Vagina (tissue), 2 donors: ENCODE data around the gene GADL1. TPM values are rescaled to one million over a fixed set of nuclear protein-coding genes. Genes with fewer than 3 reads are reported as not detected.

Experiments used
- DNase-seq, 2 donors: peaks; one replicate each; pipeline ENCODE4 v3.0.0-alpha.2; 2017; ENCODE audit errors: extremely low spot score in 2 of 2
- H3K27ac ChIP-seq: fragments of 200-600 bp; sonication (generic); one replicate; pipeline ENCODE4 v1.5.1; 2019
- H3K27me3 ChIP-seq: fragments of 200-600 bp; sonication (generic); one replicate; pipeline ENCODE4 v1.5.1; 2019
- H3K36me3 ChIP-seq, 2 donors: fragments of 200-600 bp; sonication (generic); one replicate each; pipeline ENCODE4 v1.5.1; 2017 to 2019
- H3K4me1 ChIP-seq: fragments of 200-600 bp; sonication (generic); one replicate; pipeline ENCODE4 v1.5.1; 2019
- H3K4me3 ChIP-seq, 2 donors: fragments of 200-600 bp; sonication (generic); 1 replicate in 1 of 2; 2 replicates in 1 of 2; pipeline ENCODE4 v1.5.1; 2016 to 2019
- H3K9me3 ChIP-seq: fragments of 200-600 bp; sonication (generic); one replicate; pipeline ENCODE4 v1.5.1; 2019
- POLR2A ChIP-seq, 2 donors: fragments of 450-650 bp; IDR thresholded peaks; one replicate each; pipeline ENCODE4 v1.6.1; 2017; ENCODE audit warnings: antibody characterized with exemption in 2 of 2, mild to moderate bottlenecking in 2 of 2, moderate library complexity in 2 of 2
- POLR2AphosphoS5 ChIP-seq, 2 donors: sonication (generic); formaldehyde crosslinking; IDR thresholded peaks; one replicate each; pipeline ENCODE4 v1.9.0; 2017; ENCODE audit warnings: antibody characterized with exemption in 2 of 2, mild to moderate bottlenecking in 2 of 2, low read depth in 1 of 2; ENCODE audit not compliant: insufficient read depth in 1 of 2
- intact Hi-C: fragments of 100-400 bp; cut with DNase I; formaldehyde crosslinking; loops from one replicate; pipeline ENCODE4 v1.15.1; 2023
- total RNA-seq: library from RNA; depleted of rRNA; stranded (reverse); fragments of >200 nt; gene quantifications from one replicate; pipeline ENCODE4 v1.2.3, GENCODE V29; 2016
- TF ChIP-seq, protein P1 (sequence below), 3 experiments: fragments of 450-650 bp in 2 of 3; fragments of 200-600 bp in 1 of 3; sonication (generic) in 1 of 3; IDR thresholded peaks; one replicate each; pipeline ENCODE4 v1.5.1; 2017 to 2019; ENCODE audit warnings: antibody characterized with exemption in 3 of 3, mild to moderate bottlenecking in 2 of 3, moderate library complexity in 2 of 3

Gene GADL1
- total RNA-seq, 1 donor from 2014 or later = not detected

DNA sequence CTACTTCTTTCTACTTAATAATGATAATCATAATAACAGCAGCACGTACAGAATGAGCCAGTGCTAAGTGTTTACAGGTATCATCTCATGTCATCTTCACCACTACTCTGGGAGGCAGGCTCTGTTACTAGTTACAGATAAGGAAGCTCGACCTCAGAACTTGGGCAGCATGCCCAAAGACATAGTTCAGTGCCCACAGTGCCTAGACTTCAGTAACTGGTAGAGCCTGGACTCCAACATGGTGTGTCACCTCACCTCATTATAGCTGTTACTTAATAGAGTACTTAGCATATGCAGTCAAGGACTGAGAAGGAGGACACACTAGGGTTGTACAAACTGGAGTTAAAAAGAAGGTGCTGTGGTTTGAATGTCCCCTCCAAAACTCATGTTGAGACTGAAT lies 7.6 kb downstream of the GADL1 start:
- no peaks in the 10 kb centered on the region for H3K4me1 ChIP-seq
- TF ChIP-seq POLR2AphosphoS5 (IDR thresholded peaks at IDR 0.05; ENCODE audit: insufficient read depth in 1 of 2, low read depth in 1 of 2) = no peak
- no peaks in the 10 kb centered on the region for H3K36me3 ChIP-seq
- no peaks in the 10 kb centered on the region for H3K27me3 ChIP-seq
- no peak overlapping the region for H3K27ac ChIP-seq
- intact Hi-C loops = no loop called here
- no peak overlapping the region for H3K4me3 ChIP-seq
- no peaks in the 10 kb centered on the region for H3K9me3 ChIP-seq
- DNase-seq = no peak

GRCh38 chr3:30878862-30879261 lies 15.6 kb downstream of the GADL1 start:
- Histone ChIP-seq H3K27me3 (no peaks in the 10 kb centered on the region), H3K36me3 (no peaks in the 10 kb centered on the region), H3K27ac (no peak overlapping the region), H3K4me3 (no peak overlapping the region), H3K9me3 (no peaks in the 10 kb centered on the region), H3K4me1 (no peaks in the 10 kb centered on the region)
- DNase-seq = no peak
- TF ChIP-seq, protein P1, sequence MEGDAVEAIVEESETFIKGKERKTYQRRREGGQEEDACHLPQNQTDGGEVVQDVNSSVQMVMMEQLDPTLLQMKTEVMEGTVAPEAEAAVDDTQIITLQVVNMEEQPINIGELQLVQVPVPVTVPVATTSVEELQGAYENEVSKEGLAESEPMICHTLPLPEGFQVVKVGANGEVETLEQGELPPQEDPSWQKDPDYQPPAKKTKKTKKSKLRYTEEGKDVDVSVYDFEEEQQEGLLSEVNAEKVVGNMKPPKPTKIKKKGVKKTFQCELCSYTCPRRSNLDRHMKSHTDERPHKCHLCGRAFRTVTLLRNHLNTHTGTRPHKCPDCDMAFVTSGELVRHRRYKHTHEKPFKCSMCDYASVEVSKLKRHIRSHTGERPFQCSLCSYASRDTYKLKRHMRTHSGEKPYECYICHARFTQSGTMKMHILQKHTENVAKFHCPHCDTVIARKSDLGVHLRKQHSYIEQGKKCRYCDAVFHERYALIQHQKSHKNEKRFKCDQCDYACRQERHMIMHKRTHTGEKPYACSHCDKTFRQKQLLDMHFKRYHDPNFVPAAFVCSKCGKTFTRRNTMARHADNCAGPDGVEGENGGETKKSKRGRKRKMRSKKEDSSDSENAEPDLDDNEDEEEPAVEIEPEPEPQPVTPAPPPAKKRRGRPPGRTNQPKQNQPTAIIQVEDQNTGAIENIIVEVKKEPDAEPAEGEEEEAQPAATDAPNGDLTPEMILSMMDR (IDR thresholded peaks at IDR 0.05) = no peak
- TF ChIP-seq POLR2AphosphoS5 (IDR thresholded peaks at IDR 0.05; ENCODE audit: insufficient read depth in 1 of 2, low read depth in 1 of 2) (no peak), POLR2A (IDR thresholded peaks at IDR 0.05) (no peak)
- intact Hi-C loops = no loop called here

- no peaks in the 10 kb centered on the region for H3K4me1 ChIP-seq
- intact Hi-C loops = no loop called here
- no peaks in the 10 kb centered on the region for H3K9me3 ChIP-seq
- H3K27me3 ChIP-seq = no peaks in the 10 kb centered on the region
- no peaks in the 10 kb centered on the region for H3K36me3 ChIP-seq
- DNase-seq = no peak
- no peak overlapping the region for H3K4me3 ChIP-seq
- TF ChIP-seq, protein P1 (IDR thresholded peaks at IDR 0.05) = no peak
- TF ChIP-seq POLR2AphosphoS5 (IDR thresholded peaks at IDR 0.05; ENCODE audit: insufficient read depth in 1 of 2, low read depth in 1 of 2) (no peak), POLR2A (IDR thresholded peaks at IDR 0.05) (no peak)
- H3K27ac ChIP-seq = no peak overlapping the region
These were observed 19.0 kb downstream of the GADL1 start for GRCh38 chr3:30875505-30875904.

DNA sequence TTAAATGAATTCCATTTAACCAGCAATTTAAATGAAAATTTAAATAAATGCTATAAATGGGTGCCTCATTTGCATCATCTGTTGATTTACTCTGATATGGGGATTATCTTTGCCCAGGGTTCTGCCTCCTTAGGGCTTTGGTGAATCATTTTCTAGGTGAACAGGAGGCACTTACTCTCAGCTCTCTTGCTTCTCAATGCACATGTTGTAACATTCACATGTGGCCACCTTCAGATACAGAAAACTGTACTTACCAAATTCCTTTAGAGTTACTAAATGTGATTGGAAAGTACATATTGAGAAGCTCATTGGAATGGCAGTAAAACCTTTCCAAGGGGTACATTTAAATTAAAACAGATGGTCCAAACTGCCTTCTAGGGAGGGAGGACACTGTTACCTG lies 20.8 kb downstream of the GADL1 start:
- intact Hi-C loops = no loop called here
- H3K4me3 ChIP-seq = no peak overlapping the region
- no peak for DNase-seq
- H3K9me3 ChIP-seq = no peaks in the 10 kb centered on the region
- no peak overlapping the region for H3K27ac ChIP-seq
- no peaks in the 10 kb centered on the region for H3K4me1 ChIP-seq
- no peak for TF ChIP-seq POLR2AphosphoS5 (IDR thresholded peaks at IDR 0.05; ENCODE audit: insufficient read depth in 1 of 2, low read depth in 1 of 2)
- TF ChIP-seq POLR2A (IDR thresholded peaks at IDR 0.05) = no peak
- TF ChIP-seq, protein P1 (IDR thresholded peaks at IDR 0.05) = no peak
- no peaks in the 10 kb centered on the region for H3K27me3 ChIP-seq
- H3K36me3 ChIP-seq = no peaks in the 10 kb centered on the region

DNA sequence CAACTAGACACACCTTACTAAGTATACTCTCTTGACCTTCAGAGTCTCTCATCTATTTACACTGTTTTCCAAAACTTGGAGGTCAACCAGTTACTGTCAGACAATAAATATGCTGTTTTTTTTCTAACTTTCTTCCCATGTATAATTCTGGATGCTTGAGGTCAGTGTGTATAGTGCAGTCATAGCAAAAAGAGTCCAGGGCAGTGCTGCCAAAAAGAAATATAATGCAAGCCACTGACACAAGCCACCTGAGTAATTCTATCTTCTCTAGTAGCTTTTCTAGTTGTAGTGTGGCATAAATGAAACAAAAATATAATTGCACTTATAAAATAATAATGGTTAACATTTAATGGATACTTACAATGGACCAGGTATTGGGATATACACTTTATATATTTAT lies 21.6 kb downstream of the GADL1 start:
- no peak overlapping the region for H3K4me3 ChIP-seq
- DNase-seq = no peak
- no peaks in the 10 kb centered on the region for H3K27me3 ChIP-seq
- no peaks in the 10 kb centered on the region for H3K4me1 ChIP-seq
- TF ChIP-seq POLR2AphosphoS5 (IDR thresholded peaks at IDR 0.05; ENCODE audit: insufficient read depth in 1 of 2, low read depth in 1 of 2) (no peak), POLR2A (IDR thresholded peaks at IDR 0.05) (no peak)
- TF ChIP-seq, protein P1 (IDR thresholded peaks at IDR 0.05) = no peak
- intact Hi-C loops = no loop called here
- no peaks in the 10 kb centered on the region for H3K36me3 ChIP-seq
- H3K27ac ChIP-seq = no peak overlapping the region
- H3K9me3 ChIP-seq = no peaks in the 10 kb centered on the region

DNA sequence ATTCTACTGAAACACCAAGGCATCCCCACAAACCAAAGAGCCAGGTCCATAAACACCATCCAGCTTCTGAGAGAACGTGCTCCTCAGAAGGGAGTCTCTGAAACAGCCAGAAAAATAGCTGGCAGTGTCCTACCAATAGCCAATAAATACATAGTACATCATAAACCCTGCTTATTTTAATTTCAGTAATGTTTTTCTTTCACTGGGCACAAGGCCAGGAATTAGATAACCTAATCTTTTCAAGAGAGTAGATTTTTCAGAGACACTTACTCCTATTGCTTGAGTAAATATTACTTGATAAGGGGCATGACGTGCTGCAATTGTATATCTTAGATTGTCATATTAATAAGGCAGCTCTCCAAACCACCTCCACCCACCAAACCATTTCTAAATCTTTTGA lies 22.7 kb downstream of the GADL1 start:
- intact Hi-C loops = no loop called here
- H3K9me3 ChIP-seq = no peaks in the 10 kb centered on the region
- no peak for TF ChIP-seq POLR2A (IDR thresholded peaks at IDR 0.05)
- TF ChIP-seq, protein P1 (IDR thresholded peaks at IDR 0.05) = no peak
- TF ChIP-seq POLR2AphosphoS5 (IDR thresholded peaks at IDR 0.05; ENCODE audit: insufficient read depth in 1 of 2, low read depth in 1 of 2) = no peak
- no peaks in the 10 kb centered on the region for H3K36me3 ChIP-seq
- H3K4me3 ChIP-seq = no peak overlapping the region
- H3K4me1 ChIP-seq = no peaks in the 10 kb centered on the region
- H3K27ac ChIP-seq = no peak overlapping the region
- DNase-seq = no peak
- H3K27me3 ChIP-seq = no peaks in the 10 kb centered on the region
